Ovary (tissue), 3 donors: ENCODE data around the gene SALL1.

Source experiments
- CTCF ChIP-seq, 3 donors: fragments of 450-650 bp in 2 of 3; fragments of 200-600 bp in 1 of 3; IDR thresholded peaks; one replicate each; pipeline versions ENCODE4 v1.5.1 to v1.8.0; 2016 to 2022; ENCODE audit warnings: antibody characterized with exemption in 3 of 3, mild to moderate bottlenecking in 1 of 3
- POLR2A ChIP-seq: fragments of 450-650 bp; IDR thresholded peaks from one replicate; pipeline ENCODE4 v1.6.1; 2017; ENCODE audit warnings: antibody characterized with exemption, mild to moderate bottlenecking, moderate library complexity
- donor health status: DM: no; HTN: no; CAD: no.

DNA sequence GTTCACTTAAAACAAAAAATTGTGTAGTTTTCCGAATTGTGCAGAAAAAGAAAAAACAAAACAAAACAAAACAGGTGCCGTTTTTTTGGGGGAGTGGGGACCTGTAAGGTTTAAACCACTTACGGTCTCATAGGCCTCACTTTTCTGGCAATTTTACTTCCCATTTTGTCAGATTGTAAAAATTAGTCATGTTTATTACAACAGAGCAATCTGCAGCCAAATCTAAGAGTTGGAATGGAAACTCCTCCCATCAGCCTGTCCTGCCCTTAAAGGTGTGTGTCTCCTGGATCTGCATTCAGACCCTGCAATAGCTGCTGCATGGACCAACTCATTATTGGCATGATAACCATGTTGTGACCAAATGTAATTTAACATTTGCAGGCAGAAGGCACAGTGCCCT is 8.2 kb upstream of the SALL1 start:
- no peak for TF ChIP-seq CTCF (IDR thresholded peaks at IDR 0.05)
- no peak for TF ChIP-seq POLR2A
